ENCODE measurements around the gene NKX6-2.

The NKX6-2 gene

GRCh38 chr10:132761395-132762060 is 24.4 kb downstream of the NKX6-2 start:
- DNase-seq (ENCODE audit: low spot score) = no peak
- Histone ChIP-seq H3K4me3 (ENCODE audit: low read length in 2 of 2) (no peak overlapping the region), H2AK5ac (ENCODE audit: low read depth, low read length) (no peak overlapping the region), H3K9ac (ENCODE audit: low read depth, low read length, poor library complexity) (no peak overlapping the region), H3K36me3 (replicated peaks in 1 of 2; ENCODE audit: control insufficient read depth in 2 of 2, insufficient read depth in 2 of 2, low read length in 2 of 2) (peaks cover 4 to 8% of the 10 kb centered on the region in 2 donors), H2BK12ac (ENCODE audit: low read length) (no peak overlapping the region), H3K27me3 (ENCODE audit: control insufficient read depth in 3 of 3, insufficient read depth in 3 of 3, low read depth in 1 of 3, low read length in 3 of 3) (no peaks in the 10 kb centered on the region), H2AFZ (ENCODE audit: low read length) (no peak overlapping the region), H4K91ac (ENCODE audit: low read depth, low read length, poor library complexity) (no peak overlapping the region), H2BK120ac (ENCODE audit: low read depth, low read length) (no peak overlapping the region), H3K4me1 (ENCODE audit: control insufficient read depth in 2 of 2, insufficient read depth in 1 of 2, low read depth in 1 of 2, low read length in 2 of 2) (no peaks in the 10 kb centered on the region), H3K14ac (ENCODE audit: low read length) (no peak overlapping the region), H3K79me1 (ENCODE audit: low read depth, low read length) (no peaks in the 10 kb centered on the region), H3K23ac (ENCODE audit: low read depth, low read length, poor library complexity) (no peak overlapping the region), H3K4ac (ENCODE audit: low read length) (no peak overlapping the region), H3K18ac (ENCODE audit: low read length) (no peak overlapping the region), H3K4me2 (ENCODE audit: insufficient read depth, low read length, poor library complexity, severe bottlenecking) (no peak overlapping the region), H2BK15ac (ENCODE audit: low read length) (no peak overlapping the region), H3K27ac (replicated peaks; ENCODE audit: low read length) (no peak overlapping the region), H4K8ac (ENCODE audit: low read depth, low read length) (no peak overlapping the region), H3K9me3 (replicated peaks in 1 of 2; ENCODE audit: control insufficient read depth in 2 of 2, insufficient read depth in 1 of 2, low read depth in 1 of 2, low read length in 2 of 2) (peaks cover 14 to 16% of the 10 kb centered on the region in 2 donors), H2BK5ac (ENCODE audit: low read length) (no peak overlapping the region)
- no CpG with 5 or more reads among the region's 11 CpGs for WGBS, 2 donors (ENCODE audit: extremely low coverage in 2 of 2, insufficient read length in 2 of 2, insufficient replicate concordance in 1 of 2)

GRCh38 chr10:132758865-132759264 is 27.1 kb downstream of the NKX6-2 start:
- no peak overlapping the region for H3K9ac ChIP-seq (ENCODE audit: low read depth, low read length, poor library complexity)
- no peak overlapping the region for H2BK15ac ChIP-seq (ENCODE audit: low read length)
- H2BK5ac ChIP-seq (ENCODE audit: low read length) = no peak overlapping the region
- no peak overlapping the region for H2AFZ ChIP-seq (ENCODE audit: low read length)
- no peak overlapping the region for H3K14ac ChIP-seq (ENCODE audit: low read length)
- no peak overlapping the region for H2BK12ac ChIP-seq (ENCODE audit: low read length)
- peaks cover 7 to 8% of the 10 kb centered on the region in 2 donors for H3K36me3 ChIP-seq (replicated peaks in 1 of 2; ENCODE audit: control insufficient read depth in 2 of 2, insufficient read depth in 2 of 2, low read length in 2 of 2)
- no peak for DNase-seq (ENCODE audit: low spot score)
- H3K4me1 ChIP-seq (ENCODE audit: control insufficient read depth in 2 of 2, insufficient read depth in 1 of 2, low read depth in 1 of 2, low read length in 2 of 2) = peaks cover 0 to 1% of the 10 kb centered on the region in 2 donors
- no peak overlapping the region for H3K18ac ChIP-seq (ENCODE audit: low read length)
- no peak overlapping the region for H3K4me3 ChIP-seq (ENCODE audit: low read length in 2 of 2)
- H4K8ac ChIP-seq (ENCODE audit: low read depth, low read length) = no peak overlapping the region
- no peak overlapping the region for H3K27ac ChIP-seq (replicated peaks; ENCODE audit: low read length)
- no peaks in the 10 kb centered on the region for H3K79me1 ChIP-seq (ENCODE audit: low read depth, low read length)
- H3K27me3 ChIP-seq (ENCODE audit: control insufficient read depth in 3 of 3, insufficient read depth in 3 of 3, low read depth in 1 of 3, low read length in 3 of 3) = peaks cover 0 to 2% (median 0%) of the 10 kb centered on the region in 3 experiments
- H2BK120ac ChIP-seq (ENCODE audit: low read depth, low read length) = no peak overlapping the region
- no peak overlapping the region for H3K4me2 ChIP-seq (ENCODE audit: insufficient read depth, low read length, poor library complexity, severe bottlenecking)
- peak overlapping the region; percentile 8 for H2AK5ac ChIP-seq (ENCODE audit: low read depth, low read length)
- no peak overlapping the region for H4K91ac ChIP-seq (ENCODE audit: low read depth, low read length, poor library complexity)
- peaks cover 18 to 24% of the 10 kb centered on the region in 2 donors for H3K9me3 ChIP-seq (replicated peaks in 1 of 2; ENCODE audit: control insufficient read depth in 2 of 2, insufficient read depth in 1 of 2, low read depth in 1 of 2, low read length in 2 of 2)
- no peak overlapping the region for H3K4ac ChIP-seq (ENCODE audit: low read length)
- WGBS, 2 donors (ENCODE audit: extremely low coverage in 2 of 2, insufficient read length in 2 of 2, insufficient replicate concordance in 1 of 2) = no CpG with 5 or more reads among the region's 14 CpGs
- H3K23ac ChIP-seq (ENCODE audit: low read depth, low read length, poor library complexity) = no peak overlapping the region

GRCh38 chr10:132757171-132757570 is 28.8 kb downstream of the NKX6-2 start:
- peak overlapping the region in 1 of 2 donors; percentile 67 for H3K4me3 ChIP-seq (ENCODE audit: low read length in 2 of 2)
- WGBS, 2 donors (ENCODE audit: extremely low coverage in 2 of 2, insufficient read length in 2 of 2, insufficient replicate concordance in 1 of 2) = no CpG with 5 or more reads among the region's 27 CpGs
- H2BK15ac ChIP-seq (ENCODE audit: low read length) = no peak overlapping the region
- H2BK5ac ChIP-seq (ENCODE audit: low read length) = no peak overlapping the region
- H2BK12ac ChIP-seq (ENCODE audit: low read length) = no peak overlapping the region
- no peak overlapping the region for H2AFZ ChIP-seq (ENCODE audit: low read length)
- H4K8ac ChIP-seq (ENCODE audit: low read depth, low read length) = no peak overlapping the region
- H3K27ac ChIP-seq (replicated peaks; ENCODE audit: low read length) = no peak overlapping the region
- DNase-seq (ENCODE audit: low spot score) = no peak
- H3K4me2 ChIP-seq (ENCODE audit: insufficient read depth, low read length, poor library complexity, severe bottlenecking) = no peak overlapping the region
- H2BK120ac ChIP-seq (ENCODE audit: low read depth, low read length) = no peak overlapping the region
- H3K18ac ChIP-seq (ENCODE audit: low read length) = no peak overlapping the region
- H3K9me3 ChIP-seq (replicated peaks in 1 of 2; ENCODE audit: control insufficient read depth in 2 of 2, insufficient read depth in 1 of 2, low read depth in 1 of 2, low read length in 2 of 2) = peaks cover 16 to 19% of the 10 kb centered on the region in 2 donors
- H3K4ac ChIP-seq (ENCODE audit: low read length) = no peak overlapping the region
- peaks cover 0 to 2% (median 0%) of the 10 kb centered on the region in 3 experiments for H3K27me3 ChIP-seq (ENCODE audit: control insufficient read depth in 3 of 3, insufficient read depth in 3 of 3, low read depth in 1 of 3, low read length in 3 of 3)
- peak overlapping the region; percentile 68 for H3K9ac ChIP-seq (ENCODE audit: low read depth, low read length, poor library complexity)
- no peak overlapping the region for H3K23ac ChIP-seq (ENCODE audit: low read depth, low read length, poor library complexity)
- H3K14ac ChIP-seq (ENCODE audit: low read length) = no peak overlapping the region
- H4K91ac ChIP-seq (ENCODE audit: low read depth, low read length, poor library complexity) = no peak overlapping the region
- no peaks in the 10 kb centered on the region for H3K79me1 ChIP-seq (ENCODE audit: low read depth, low read length)
- H3K36me3 ChIP-seq (replicated peaks in 1 of 2; ENCODE audit: control insufficient read depth in 2 of 2, insufficient read depth in 2 of 2, low read length in 2 of 2) = peaks cover 4 to 8% of the 10 kb centered on the region in 2 donors
- peaks cover 0 to 1% of the 10 kb centered on the region in 2 donors for H3K4me1 ChIP-seq (ENCODE audit: control insufficient read depth in 2 of 2, insufficient read depth in 1 of 2, low read depth in 1 of 2, low read length in 2 of 2)
- H2AK5ac ChIP-seq (ENCODE audit: low read depth, low read length) = no peak overlapping the region

- no peak overlapping the region for H4K8ac ChIP-seq (ENCODE audit: low read depth, low read length)
Measured at GRCh38 chr10:132756591-132756990, 29.4 kb downstream of the NKX6-2 start.

More at GRCh38 chr10:132756591-132756990, 29.4 kb downstream of the NKX6-2 start:
- H3K4me1 ChIP-seq (ENCODE audit: control insufficient read depth in 2 of 2, insufficient read depth in 1 of 2, low read depth in 1 of 2, low read length in 2 of 2) = peaks cover 0 to 1% of the 10 kb centered on the region in 2 donors
- peaks cover 0 to 2% (median 0%) of the 10 kb centered on the region in 3 experiments for H3K27me3 ChIP-seq (ENCODE audit: control insufficient read depth in 3 of 3, insufficient read depth in 3 of 3, low read depth in 1 of 3, low read length in 3 of 3)
- no peak overlapping the region for H3K23ac ChIP-seq (ENCODE audit: low read depth, low read length, poor library complexity)
- no peak overlapping the region for H2BK15ac ChIP-seq (ENCODE audit: low read length)
- H3K4me2 ChIP-seq (ENCODE audit: insufficient read depth, low read length, poor library complexity, severe bottlenecking) = no peak overlapping the region
- no peak overlapping the region for H3K18ac ChIP-seq (ENCODE audit: low read length)
- H4K91ac ChIP-seq (ENCODE audit: low read depth, low read length, poor library complexity) = no peak overlapping the region
- no peak overlapping the region for H3K14ac ChIP-seq (ENCODE audit: low read length)
- no peak overlapping the region for H2AFZ ChIP-seq (ENCODE audit: low read length)
- no peak overlapping the region for H3K27ac ChIP-seq (replicated peaks; ENCODE audit: low read length)
- H2BK5ac ChIP-seq (ENCODE audit: low read length) = no peak overlapping the region
- H2BK120ac ChIP-seq (ENCODE audit: low read depth, low read length) = no peak overlapping the region
- DNase-seq (ENCODE audit: low spot score) = no peak
- no peak overlapping the region for H3K4ac ChIP-seq (ENCODE audit: low read length)
- peaks cover 4 to 8% of the 10 kb centered on the region in 2 donors for H3K36me3 ChIP-seq (replicated peaks in 1 of 2; ENCODE audit: control insufficient read depth in 2 of 2, insufficient read depth in 2 of 2, low read length in 2 of 2)
- H3K4me3 ChIP-seq (ENCODE audit: low read length in 2 of 2) = no peak overlapping the region
- peaks cover 10 to 16% of the 10 kb centered on the region in 2 donors for H3K9me3 ChIP-seq (replicated peaks in 1 of 2; ENCODE audit: control insufficient read depth in 2 of 2, insufficient read depth in 1 of 2, low read depth in 1 of 2, low read length in 2 of 2)
- no CpG with 5 or more reads among the region's 14 CpGs for WGBS, 2 donors (ENCODE audit: extremely low coverage in 2 of 2, insufficient read length in 2 of 2, insufficient replicate concordance in 1 of 2)
- H3K9ac ChIP-seq (ENCODE audit: low read depth, low read length, poor library complexity) = no peak overlapping the region
- H2AK5ac ChIP-seq (ENCODE audit: low read depth, low read length) = no peak overlapping the region
- no peaks in the 10 kb centered on the region for H3K79me1 ChIP-seq (ENCODE audit: low read depth, low read length)
- no peak overlapping the region for H2BK12ac ChIP-seq (ENCODE audit: low read length)

Measured in neuronal stem cell (in vitro differentiated cells).